GM23338 (cell line): ENCODE data around the gene RNF150. TPM values are rescaled to one million over a fixed set of nuclear protein-coding genes. Genes with fewer than 3 reads are reported as not detected.

ENCODE experiments used
- ATAC-seq: fragments of 200-7000 bp; cut with Tn5 transposase; 3 replicates; pipeline ENCODE4 v1.9.1; 2020
- DNase-seq: peaks from one replicate; pipeline ENCODE4 v3.0.0-alpha.2; 2015; ENCODE audit warnings: low spot score
- H2AFZ ChIP-seq: fragments of 200-600 bp; sonication (generic); 2 replicates; pipeline ENCODE4 v1.8.0; 2016; ENCODE audit warnings: antibody characterized with exemption, mild to moderate bottlenecking, moderate library complexity
- H3F3A ChIP-seq: fragments of 200-600 bp; sonication (generic); replicated peaks from 2 replicates; pipeline ENCODE4 v1.8.0; 2017; ENCODE audit warnings: antibody characterized with exemption, mixed run types, low read depth
- H3K27ac ChIP-seq: fragments of 200-600 bp; sonication (generic); 2 replicates; pipeline ENCODE4 v1.6.1; 2016; ENCODE audit warnings: low read depth
- H3K27me3 ChIP-seq: fragments of 200-600 bp; sonication (generic); 2 replicates; pipeline ENCODE4 v1.8.0; 2016; ENCODE audit warnings: mild to moderate bottlenecking, mixed run types, moderate library complexity; ENCODE audit not compliant: insufficient read depth
- H3K36me3 ChIP-seq: fragments of 200-600 bp; sonication (generic); 2 replicates; pipeline ENCODE4 v1.8.0; 2016; ENCODE audit warnings: mild to moderate bottlenecking; ENCODE audit not compliant: insufficient read depth
- H3K4me1 ChIP-seq: fragments of 200-600 bp; sonication (generic); 2 replicates; pipeline ENCODE4 v1.8.0; 2016; ENCODE audit warnings: mild to moderate bottlenecking, moderate library complexity; ENCODE audit not compliant: insufficient read depth
- H3K4me2 ChIP-seq: fragments of 200-600 bp; sonication (generic); 2 replicates; pipeline ENCODE4 v1.7.1; 2017; ENCODE audit warnings: mixed run types
- H3K4me3 ChIP-seq: fragments of 200-600 bp; sonication (generic); 2 replicates; pipeline ENCODE4 v1.6.1; 2016; ENCODE audit warnings: mixed run types
- H3K79me2 ChIP-seq: fragments of 200-600 bp; sonication (generic); replicated peaks from 2 replicates; pipeline ENCODE4 v1.8.0; 2017; ENCODE audit warnings: mild to moderate bottlenecking; ENCODE audit not compliant: insufficient read depth
- H3K9me2 ChIP-seq: fragments of 200-600 bp; sonication (generic); 2 replicates; pipeline ENCODE4 v1.8.0; 2017; ENCODE audit not compliant: insufficient read depth
- H4K20me1 ChIP-seq: fragments of 200-600 bp; sonication (generic); replicated peaks from 2 replicates; pipeline ENCODE4 v1.8.0; 2017; ENCODE audit warnings: mild to moderate bottlenecking; ENCODE audit not compliant: insufficient read depth
- H3K27ac Mint-ChIP-seq: 2 replicates; pipeline ENCODE4 v1.8.0; 2020; ENCODE audit warnings: inconsistent platforms, mild to moderate bottlenecking, moderate library complexity, mixed read lengths
- H3K27me3 Mint-ChIP-seq: 3 replicates; pipeline ENCODE4 v1.8.0; 2022; ENCODE audit warnings: low read depth, mild to moderate bottlenecking, moderate library complexity, mixed read lengths, inconsistent platforms; ENCODE audit not compliant: insufficient read depth, poor library complexity
- H3K36me3 Mint-ChIP-seq: 3 replicates; pipeline ENCODE4 v1.8.0; 2021; ENCODE audit warnings: low read depth, mild to moderate bottlenecking, inconsistent platforms, moderate library complexity, mixed read lengths
- H3K4me1 Mint-ChIP-seq: 3 replicates; pipeline ENCODE4 v1.8.0; 2020; ENCODE audit warnings: mild to moderate bottlenecking, inconsistent platforms, mixed read lengths
- H3K4me3 Mint-ChIP-seq: 3 replicates; pipeline ENCODE4 v1.8.0; 2021; ENCODE audit warnings: moderate library complexity, mild to moderate bottlenecking, inconsistent platforms, mixed read lengths
- H3K9me3 Mint-ChIP-seq: 3 replicates; pipeline ENCODE4 v1.8.0; 2020; ENCODE audit warnings: moderate library complexity, mild to moderate bottlenecking, inconsistent platforms, mixed read lengths
- CREB1 ChIP-seq: fragments of 250-450 bp; sonication (Bioruptor Pico); IDR thresholded peaks from 2 replicates; pipeline ENCODE4 v1.5.0; 2020; ENCODE audit warnings: low read depth, mild to moderate bottlenecking, moderate library complexity
- EZH2 ChIP-seq: fragments of 200-600 bp; sonication (generic); IDR thresholded peaks from one replicate; pipeline ENCODE4 v1.8.0; 2017; ENCODE audit warnings: antibody characterized with exemption, mild to moderate bottlenecking, low read depth; ENCODE audit not compliant: unreplicated experiment
- EZH2phosphoT487 ChIP-seq: fragments of 200-600 bp; sonication (generic); IDR thresholded peaks from one replicate; pipeline ENCODE4 v1.8.1; 2018; ENCODE audit warnings: antibody characterized with exemption; ENCODE audit not compliant: unreplicated experiment
- JUNB ChIP-seq: IDR thresholded peaks from one replicate; pipeline ENCODE4 v1.6.1; 2016; ENCODE audit warnings: antibody characterized with exemption; ENCODE audit not compliant: unreplicated experiment
- NANOG ChIP-seq: IDR thresholded peaks from 2 replicates; pipeline ENCODE4 v1.6.1; 2016; ENCODE audit warnings: antibody characterized with exemption, borderline replicate concordance
- POLR2AphosphoS5 ChIP-seq: IDR thresholded peaks from 2 replicates; pipeline ENCODE4 v1.6.1; 2016; ENCODE audit warnings: antibody characterized with exemption, low read depth
- STAT1 ChIP-seq: IDR thresholded peaks from one replicate; pipeline ENCODE4 v1.6.1; 2016; ENCODE audit warnings: antibody characterized with exemption; ENCODE audit not compliant: unreplicated experiment
- ZNF114 ChIP-seq: fragments of 250-450 bp; sonication (Bioruptor Pico); IDR thresholded peaks from 2 replicates; pipeline ENCODE4 v1.5.0; 2020; ENCODE audit warnings: mild to moderate bottlenecking, moderate library complexity
- ZNF331 ChIP-seq: fragments of 250-450 bp; sonication (Bioruptor Pico); IDR thresholded peaks from 2 replicates; pipeline ENCODE4 v1.5.0; 2020; ENCODE audit warnings: low read depth, mild to moderate bottlenecking, moderate library complexity
- polyA plus RNA-seq: library from polyadenylated mRNA; unstranded; fragments of >200 nt; fragmentation: Nextera tagmentation; extraction: Ambion mirVana; gene quantifications from 2 replicates; pipeline ENCODE4 v1.2.1, GENCODE V29; 2016
- total RNA-seq: library from RNA; depleted of rRNA; stranded (reverse); fragments of >200 nt; shearing (Covaris generic); gene quantifications from 2 replicates; pipeline ENCODE4 v1.2.3, GENCODE V29; 2014
- TF ChIP-seq, protein P1 (sequence below), 2 experiments: fragments of 200-600 bp in 1 of 2; sonication (generic) in 1 of 2; conservative IDR thresholded peaks; 2 replicates each; pipeline versions ENCODE4 v1.5.1 to v1.6.1; 2016 to 2017; ENCODE audit warnings: antibody characterized with exemption in 2 of 2, low read depth in 2 of 2, mild to moderate bottlenecking in 2 of 2, moderate library complexity in 1 of 2
- TF ChIP-seq, protein P2 (sequence below): fragments of 250-450 bp; sonication (Bioruptor Pico); IDR thresholded peaks from 2 replicates; pipeline ENCODE4 v1.5.0; 2020; ENCODE audit warnings: mild to moderate bottlenecking, moderate library complexity
- TF ChIP-seq, protein P3 (sequence below): IDR thresholded peaks from one replicate; pipeline ENCODE4 v1.6.1; 2018; ENCODE audit warnings: antibody characterized with exemption; ENCODE audit not compliant: unreplicated experiment

Gene RNF150
- total and polyA plus RNA-seq, 2 experiments from 2014 or later = 1.3 to 6.1 TPM

DNA sequence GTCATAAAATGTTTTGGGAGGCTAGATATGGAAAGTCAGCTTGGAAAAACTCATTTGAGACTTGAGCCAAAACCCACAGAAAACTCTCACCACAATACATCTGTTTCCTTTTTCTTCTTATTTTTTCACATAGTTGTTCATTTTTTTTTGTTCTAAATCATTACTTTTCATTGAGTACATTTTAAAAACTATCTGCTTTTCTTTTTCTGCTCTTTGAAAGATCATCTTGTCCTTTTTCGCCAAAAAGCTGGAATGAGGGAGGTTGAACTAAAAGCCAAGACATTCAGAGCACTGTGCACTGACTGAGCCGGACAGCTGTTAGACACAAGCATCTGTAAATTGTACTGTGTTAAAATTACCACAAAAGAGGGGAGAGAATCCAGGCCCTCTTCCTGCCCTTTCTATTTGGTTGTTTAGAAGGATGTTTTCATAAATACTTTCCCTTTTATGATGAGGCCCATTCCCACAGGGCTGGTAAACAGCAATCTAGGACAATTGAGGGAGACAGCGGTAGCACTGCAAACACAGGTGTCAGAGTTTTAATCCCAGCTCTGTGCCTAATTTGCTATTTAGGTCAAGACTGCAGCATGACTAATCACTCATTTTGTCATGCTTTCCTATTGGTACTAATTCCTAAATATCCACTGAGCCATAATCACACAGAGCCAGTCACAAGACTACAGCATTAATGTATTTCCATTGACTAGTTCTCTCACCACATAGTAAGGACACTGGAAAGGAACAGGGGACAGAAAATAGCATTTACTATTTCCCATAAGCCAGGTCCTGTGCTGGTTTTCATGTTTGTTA lies 7.3 kb upstream of the RNF150 start:
- H3K4me1 Mint-ChIP-seq = no peaks in the 10 kb centered on the region; the same call in 2 of the 3 replicates

More for the DNA sequence above, 7.3 kb upstream of the RNF150 start:
- Histone ChIP-seq H3K27ac (no peak overlapping the region), H4K20me1 (no peaks in the 10 kb centered on the region), H3K36me3 (no peaks in the 10 kb centered on the region), H3K27me3 (no peaks in the 10 kb centered on the region), H3K4me3 (no peak overlapping the region), H3K4me2 (no peak overlapping the region), H3K79me2 (no peaks in the 10 kb centered on the region), H3K9me2 (no peaks in the 10 kb centered on the region), H3F3A (no peaks in the 10 kb centered on the region), H3K4me1 (no peaks in the 10 kb centered on the region), H2AFZ (no peak overlapping the region)
- no peaks in the 10 kb centered on the region for H3K9me3 Mint-ChIP-seq
- no peak overlapping the region for H3K27ac Mint-ChIP-seq
- DNase-seq (no peak), ATAC-seq (no peak)
- H3K27me3 Mint-ChIP-seq = no peaks in the 10 kb centered on the region
- no peaks in the 10 kb centered on the region for H3K36me3 Mint-ChIP-seq
- no peak overlapping the region for H3K4me3 Mint-ChIP-seq
- TF ChIP-seq POLR2AphosphoS5 (no peak), NANOG (no peak), ZNF114 (CRISPR knock-in tag) (no peak), EZH2phosphoT487 (no peak), ZNF331 (CRISPR knock-in tag) (no peak), CREB1 (CRISPR knock-in tag) (no peak), JUNB (no peak), STAT1 (no peak), EZH2 (no peak)
- TF ChIP-seq, protein P1, sequence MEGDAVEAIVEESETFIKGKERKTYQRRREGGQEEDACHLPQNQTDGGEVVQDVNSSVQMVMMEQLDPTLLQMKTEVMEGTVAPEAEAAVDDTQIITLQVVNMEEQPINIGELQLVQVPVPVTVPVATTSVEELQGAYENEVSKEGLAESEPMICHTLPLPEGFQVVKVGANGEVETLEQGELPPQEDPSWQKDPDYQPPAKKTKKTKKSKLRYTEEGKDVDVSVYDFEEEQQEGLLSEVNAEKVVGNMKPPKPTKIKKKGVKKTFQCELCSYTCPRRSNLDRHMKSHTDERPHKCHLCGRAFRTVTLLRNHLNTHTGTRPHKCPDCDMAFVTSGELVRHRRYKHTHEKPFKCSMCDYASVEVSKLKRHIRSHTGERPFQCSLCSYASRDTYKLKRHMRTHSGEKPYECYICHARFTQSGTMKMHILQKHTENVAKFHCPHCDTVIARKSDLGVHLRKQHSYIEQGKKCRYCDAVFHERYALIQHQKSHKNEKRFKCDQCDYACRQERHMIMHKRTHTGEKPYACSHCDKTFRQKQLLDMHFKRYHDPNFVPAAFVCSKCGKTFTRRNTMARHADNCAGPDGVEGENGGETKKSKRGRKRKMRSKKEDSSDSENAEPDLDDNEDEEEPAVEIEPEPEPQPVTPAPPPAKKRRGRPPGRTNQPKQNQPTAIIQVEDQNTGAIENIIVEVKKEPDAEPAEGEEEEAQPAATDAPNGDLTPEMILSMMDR (conservative IDR thresholded peaks at IDR 0.05; ENCODE audit: low read depth in 2 of 2) = no peak
- TF ChIP-seq, protein P2, sequence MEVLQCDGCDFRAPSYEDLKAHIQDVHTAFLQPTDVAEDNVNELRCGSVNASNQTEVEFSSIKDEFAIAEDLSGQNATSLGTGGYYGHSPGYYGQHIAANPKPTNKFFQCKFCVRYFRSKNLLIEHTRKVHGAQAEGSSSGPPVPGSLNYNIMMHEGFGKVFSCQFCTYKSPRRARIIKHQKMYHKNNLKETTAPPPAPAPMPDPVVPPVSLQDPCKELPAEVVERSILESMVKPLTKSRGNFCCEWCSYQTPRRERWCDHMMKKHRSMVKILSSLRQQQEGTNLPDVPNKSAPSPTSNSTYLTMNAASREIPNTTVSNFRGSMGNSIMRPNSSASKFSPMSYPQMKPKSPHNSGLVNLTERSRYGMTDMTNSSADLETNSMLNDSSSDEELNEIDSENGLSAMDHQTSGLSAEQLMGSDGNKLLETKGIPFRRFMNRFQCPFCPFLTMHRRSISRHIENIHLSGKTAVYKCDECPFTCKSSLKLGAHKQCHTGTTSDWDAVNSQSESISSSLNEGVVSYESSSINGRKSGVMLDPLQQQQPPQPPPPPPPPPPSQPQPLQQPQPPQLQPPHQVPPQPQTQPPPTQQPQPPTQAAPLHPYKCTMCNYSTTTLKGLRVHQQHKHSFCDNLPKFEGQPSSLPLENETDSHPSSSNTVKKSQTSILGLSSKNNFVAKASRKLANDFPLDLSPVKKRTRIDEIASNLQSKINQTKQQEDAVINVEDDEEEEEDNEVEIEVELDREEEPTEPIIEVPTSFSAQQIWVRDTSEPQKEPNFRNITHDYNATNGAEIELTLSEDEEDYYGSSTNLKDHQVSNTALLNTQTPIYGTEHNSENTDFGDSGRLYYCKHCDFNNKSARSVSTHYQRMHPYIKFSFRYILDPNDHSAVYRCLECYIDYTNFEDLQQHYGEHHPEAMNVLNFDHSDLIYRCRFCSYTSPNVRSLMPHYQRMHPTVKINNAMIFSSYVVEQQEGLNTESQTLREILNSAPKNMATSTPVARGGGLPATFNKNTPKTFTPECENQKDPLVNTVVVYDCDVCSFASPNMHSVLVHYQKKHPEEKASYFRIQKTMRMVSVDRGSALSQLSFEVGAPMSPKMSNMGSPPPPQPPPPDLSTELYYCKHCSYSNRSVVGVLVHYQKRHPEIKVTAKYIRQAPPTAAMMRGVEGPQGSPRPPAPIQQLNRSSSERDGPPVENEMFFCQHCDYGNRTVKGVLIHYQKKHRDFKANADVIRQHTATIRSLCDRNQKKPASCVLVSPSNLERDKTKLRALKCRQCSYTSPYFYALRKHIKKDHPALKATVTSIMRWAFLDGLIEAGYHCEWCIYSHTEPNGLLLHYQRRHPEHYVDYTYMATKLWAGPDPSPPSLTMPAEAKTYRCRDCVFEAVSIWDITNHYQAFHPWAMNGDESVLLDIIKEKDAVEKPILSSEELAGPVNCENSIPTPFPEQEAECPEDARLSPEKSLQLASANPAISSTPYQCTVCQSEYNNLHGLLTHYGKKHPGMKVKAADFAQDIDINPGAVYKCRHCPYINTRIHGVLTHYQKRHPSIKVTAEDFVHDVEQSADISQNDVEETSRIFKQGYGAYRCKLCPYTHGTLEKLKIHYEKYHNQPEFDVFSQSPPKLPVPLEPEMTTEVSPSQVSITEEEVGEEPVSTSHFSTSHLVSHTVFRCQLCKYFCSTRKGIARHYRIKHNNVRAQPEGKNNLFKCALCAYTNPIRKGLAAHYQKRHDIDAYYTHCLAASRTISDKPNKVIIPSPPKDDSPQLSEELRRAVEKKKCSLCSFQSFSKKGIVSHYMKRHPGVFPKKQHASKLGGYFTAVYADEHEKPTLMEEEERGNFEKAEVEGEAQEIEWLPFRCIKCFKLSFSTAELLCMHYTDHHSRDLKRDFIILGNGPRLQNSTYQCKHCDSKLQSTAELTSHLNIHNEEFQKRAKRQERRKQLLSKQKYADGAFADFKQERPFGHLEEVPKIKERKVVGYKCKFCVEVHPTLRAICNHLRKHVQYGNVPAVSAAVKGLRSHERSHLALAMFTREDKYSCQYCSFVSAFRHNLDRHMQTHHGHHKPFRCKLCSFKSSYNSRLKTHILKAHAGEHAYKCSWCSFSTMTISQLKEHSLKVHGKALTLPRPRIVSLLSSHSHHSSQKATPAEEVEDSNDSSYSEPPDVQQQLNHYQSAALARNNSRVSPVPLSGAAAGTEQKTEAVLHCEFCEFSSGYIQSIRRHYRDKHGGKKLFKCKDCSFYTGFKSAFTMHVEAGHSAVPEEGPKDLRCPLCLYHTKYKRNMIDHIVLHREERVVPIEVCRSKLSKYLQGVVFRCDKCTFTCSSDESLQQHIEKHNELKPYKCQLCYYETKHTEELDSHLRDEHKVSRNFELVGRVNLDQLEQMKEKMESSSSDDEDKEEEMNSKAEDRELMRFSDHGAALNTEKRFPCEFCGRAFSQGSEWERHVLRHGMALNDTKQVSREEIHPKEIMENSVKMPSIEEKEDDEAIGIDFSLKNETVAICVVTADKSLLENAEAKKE = no peak
- TF ChIP-seq, protein P3, sequence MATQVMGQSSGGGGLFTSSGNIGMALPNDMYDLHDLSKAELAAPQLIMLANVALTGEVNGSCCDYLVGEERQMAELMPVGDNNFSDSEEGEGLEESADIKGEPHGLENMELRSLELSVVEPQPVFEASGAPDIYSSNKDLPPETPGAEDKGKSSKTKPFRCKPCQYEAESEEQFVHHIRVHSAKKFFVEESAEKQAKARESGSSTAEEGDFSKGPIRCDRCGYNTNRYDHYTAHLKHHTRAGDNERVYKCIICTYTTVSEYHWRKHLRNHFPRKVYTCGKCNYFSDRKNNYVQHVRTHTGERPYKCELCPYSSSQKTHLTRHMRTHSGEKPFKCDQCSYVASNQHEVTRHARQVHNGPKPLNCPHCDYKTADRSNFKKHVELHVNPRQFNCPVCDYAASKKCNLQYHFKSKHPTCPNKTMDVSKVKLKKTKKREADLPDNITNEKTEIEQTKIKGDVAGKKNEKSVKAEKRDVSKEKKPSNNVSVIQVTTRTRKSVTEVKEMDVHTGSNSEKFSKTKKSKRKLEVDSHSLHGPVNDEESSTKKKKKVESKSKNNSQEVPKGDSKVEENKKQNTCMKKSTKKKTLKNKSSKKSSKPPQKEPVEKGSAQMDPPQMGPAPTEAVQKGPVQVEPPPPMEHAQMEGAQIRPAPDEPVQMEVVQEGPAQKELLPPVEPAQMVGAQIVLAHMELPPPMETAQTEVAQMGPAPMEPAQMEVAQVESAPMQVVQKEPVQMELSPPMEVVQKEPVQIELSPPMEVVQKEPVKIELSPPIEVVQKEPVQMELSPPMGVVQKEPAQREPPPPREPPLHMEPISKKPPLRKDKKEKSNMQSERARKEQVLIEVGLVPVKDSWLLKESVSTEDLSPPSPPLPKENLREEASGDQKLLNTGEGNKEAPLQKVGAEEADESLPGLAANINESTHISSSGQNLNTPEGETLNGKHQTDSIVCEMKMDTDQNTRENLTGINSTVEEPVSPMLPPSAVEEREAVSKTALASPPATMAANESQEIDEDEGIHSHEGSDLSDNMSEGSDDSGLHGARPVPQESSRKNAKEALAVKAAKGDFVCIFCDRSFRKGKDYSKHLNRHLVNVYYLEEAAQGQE = no peak
